ENCODE measurements around the gene CXCR6.

The CXCR6 gene

GRCh38 chr3:45943207-45943846, at the start of gene CXCR6:
CXCR6 (plus strand) TSS chr3:45943464; CDS start chr3:45946482, 3,018 bp downstream.
- no peak for DNase-seq

GRCh38 chr3:45894015-45894414, 49.2 kb upstream of the CXCR6 start:
- no peak for DNase-seq

GRCh38 chr3:45895686-45896468, 47.4 kb upstream of the CXCR6 start:
- peak; percentile 2 for DNase-seq

DNA sequence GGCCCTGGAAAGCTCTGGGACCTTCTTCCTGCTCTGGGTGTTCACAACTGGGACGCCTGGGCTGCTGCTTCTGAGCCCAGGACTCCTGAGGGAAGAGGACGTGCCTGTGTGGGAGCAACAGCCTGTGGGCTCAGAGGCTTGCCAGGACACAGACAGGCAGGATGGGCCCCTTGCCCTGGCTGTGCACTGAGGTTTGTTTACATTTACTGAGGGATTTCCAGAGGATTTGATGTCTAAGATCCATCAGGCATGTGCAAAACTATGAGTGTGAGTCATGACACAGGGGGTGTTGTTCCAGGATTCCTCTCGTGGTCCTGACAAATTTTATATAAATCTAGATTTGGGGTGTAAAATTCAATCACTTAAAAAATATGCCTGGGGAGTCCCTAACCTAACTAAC, 46.3 kb upstream of the CXCR6 start:
- DNase-seq = no peak

DNA sequence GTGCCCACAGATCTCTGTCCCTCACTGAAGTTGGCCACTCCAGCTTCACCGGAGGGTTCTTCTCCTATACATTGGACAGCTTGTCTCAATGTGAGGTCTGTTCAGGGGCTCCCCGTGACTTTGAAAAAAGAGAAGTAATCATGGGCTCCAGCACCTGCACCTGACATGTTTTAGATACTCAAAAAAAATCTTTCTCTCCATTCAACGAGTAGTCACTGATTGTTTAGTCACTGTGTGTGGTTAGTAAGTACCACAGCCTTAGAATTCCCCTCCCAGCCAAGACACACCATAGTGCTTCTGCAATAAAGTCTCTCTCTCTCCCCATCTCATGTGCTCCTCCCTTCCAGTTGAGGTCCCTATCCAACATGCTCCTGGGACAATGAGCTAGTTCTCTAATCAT, 38.3 kb upstream of the CXCR6 start:
- no peak for DNase-seq

DNA sequence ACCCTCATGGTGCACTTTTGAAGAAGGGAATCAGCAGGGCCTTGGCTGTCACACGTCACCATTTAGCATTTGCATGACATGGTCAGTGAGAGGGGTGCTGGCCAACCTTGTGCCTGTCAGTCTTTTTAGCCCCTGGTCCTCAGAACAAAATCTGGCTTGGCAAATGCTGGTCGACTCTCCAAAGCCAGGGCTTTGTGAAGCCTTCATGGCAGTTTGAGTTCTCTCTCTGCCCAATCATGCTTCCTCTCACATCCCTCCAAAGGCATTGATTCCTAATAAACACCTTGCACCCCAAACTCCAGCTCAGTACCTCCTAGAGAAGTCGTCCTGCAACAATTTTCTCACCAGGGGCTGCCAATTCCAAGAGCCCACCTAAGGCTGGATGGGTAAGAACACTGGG, 37.5 kb upstream of the CXCR6 start:
- no peak for DNase-seq

DNA sequence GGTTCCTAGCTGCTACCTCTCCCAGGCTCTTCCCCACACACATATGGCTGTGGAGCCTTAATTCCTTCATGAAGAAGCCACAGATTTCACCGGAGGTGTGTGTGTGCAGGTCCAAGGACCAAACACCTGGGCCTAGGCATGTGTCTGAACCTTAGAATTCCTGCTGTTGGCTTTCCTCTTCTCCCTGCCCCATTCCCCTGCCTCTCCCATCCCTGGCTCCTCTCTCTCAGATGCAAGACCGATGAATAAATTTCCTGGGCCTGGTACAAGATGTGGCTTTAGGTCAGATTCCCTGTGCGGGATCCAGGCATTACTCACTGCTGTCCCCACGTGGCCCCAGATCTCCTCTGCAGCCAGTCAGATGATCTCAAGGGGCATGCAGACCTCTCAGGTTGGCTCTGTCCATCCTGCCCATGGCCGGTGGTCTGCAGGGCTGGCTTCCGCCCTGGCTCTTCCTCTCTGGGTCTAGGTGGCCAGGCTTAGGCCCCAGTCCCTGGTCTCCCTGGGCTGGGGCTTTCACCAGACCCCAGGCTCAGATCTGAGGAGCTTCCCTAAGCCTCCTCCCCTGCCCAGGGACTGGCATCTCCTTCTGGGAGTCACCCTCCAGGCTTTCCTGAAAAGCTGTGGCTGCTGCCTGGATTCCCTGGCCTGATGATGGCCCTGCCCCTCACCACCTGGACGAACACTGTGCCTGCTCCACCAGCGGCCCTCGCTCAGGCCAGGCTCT, 36.4 kb upstream of the CXCR6 start:
- DNase-seq = no peak

DNA sequence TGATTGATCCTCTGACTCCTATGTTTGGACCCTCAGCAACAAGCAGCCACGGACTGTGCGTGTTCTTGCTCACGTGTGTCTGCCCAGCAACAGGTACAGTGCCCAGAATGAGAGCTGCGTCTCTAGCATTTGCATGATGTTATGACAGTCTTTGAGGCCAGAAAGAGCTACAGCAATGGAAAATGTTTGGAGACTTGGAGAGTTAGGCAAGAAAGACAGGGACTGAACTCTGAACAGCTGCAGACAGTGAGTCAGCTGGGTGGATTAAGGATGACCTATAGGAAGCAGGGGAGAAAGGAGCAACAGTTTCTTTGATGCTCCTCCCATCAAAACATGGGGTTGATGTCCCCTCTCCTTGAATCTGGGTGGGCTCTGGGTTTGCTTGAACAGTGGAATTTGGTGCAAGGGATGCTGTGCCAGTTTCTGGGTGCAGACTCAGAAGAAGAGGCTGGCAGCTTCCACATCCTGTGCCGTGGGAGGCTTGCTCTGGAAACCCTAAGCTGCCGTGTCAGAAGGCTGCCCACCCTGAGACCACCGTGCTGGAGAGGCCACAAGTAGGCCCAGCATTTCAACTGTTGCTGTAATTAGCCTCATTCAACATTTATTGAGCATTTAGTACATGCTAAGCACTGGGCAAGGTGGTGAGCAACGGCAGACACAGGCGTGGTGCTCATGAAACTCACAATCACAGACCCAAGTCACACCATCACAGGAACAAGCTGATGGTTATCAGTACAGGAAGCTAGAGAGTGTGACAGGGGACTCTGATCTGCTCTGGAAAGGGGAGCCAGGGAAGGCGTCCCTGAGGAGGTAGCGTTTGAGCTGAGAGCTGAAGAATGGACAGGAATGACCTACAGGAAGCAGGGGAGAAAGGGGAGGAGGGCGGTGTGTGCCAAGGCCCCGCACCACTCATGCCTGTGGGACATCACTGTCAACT, 35.2 kb upstream of the CXCR6 start:
- no peak for DNase-seq

DNA sequence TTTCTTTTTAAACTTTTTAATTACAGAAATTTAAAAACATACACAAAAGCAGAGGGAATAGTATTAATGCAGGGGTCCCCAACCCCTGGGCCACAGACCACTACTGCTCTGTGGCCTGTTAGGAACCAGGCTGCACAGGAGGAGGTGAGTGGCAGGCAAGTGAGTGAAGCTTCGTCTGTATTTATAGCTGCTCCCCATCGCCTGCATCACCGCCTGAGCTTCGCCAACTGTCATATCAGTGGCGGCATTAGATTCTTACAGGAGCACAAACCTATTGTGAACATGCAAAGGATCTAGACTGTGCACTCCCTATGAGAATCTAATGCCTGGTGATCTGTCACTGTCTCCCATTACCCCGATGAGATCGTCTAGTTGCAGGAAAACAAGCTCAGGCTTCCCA, 34.5 kb upstream of the CXCR6 start:
- DNase-seq = no peak

- DNase-seq = no peak
Measured at GRCh38 chr3:45909542-45909941, 33.7 kb upstream of the CXCR6 start.

DNA sequence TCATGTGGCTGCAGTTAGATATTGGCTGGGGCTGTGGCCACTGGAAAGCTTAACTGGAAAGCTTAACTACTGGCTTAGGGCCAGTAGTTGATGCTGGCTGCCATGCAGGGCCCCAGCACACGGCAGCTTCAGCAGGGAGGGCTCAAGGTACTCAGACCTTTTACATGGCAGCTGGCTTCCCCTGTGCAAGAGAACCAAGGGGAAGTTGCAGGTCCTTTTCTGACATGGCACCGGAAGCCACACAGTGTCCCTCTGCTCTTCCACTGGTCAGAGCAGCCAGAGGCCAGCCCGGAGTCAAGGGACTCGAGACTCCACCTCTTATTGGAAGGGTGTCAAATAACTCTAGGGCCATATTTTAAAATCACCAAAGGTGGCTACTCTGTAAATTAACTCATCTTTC, 32.4 kb upstream of the CXCR6 start:
- DNase-seq = no peak

DNA sequence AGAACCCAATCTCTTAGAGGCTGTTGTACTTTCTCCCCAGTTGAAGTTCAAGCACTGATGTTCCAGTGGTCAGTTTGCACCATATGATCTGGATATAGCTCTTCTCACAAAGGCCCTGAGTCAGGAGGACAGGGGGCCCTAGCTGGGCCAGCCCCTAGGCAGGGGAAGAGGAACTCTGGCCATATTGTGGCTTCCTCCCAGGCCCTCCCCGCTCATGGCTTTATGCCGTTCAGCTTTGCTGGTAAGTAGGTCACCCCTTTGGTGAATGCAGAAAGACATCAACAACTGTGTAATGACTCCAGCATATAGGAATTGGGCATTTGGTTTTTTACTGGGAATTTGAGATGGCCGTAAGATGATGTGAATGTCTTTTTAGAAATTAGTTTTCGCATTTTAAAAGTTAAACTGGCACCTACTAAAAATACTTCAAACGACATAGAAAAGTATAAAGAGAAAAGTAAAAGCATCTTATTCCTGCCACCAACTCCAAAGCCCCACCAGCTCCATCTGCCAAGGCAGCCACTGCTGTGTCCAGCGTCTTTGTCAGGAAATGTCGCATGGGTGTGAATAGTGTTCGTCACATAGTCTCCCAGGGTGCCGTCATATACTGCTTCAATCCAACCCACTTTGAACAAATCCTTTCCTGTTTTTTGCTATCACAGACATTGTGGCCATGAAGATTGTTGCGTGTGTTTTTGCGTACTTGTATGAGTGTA, 31.6 kb upstream of the CXCR6 start:
- no peak for DNase-seq

GRCh38 chr3:45912435-45912834, 30.8 kb upstream of the CXCR6 start:
- no peak for DNase-seq

DNA sequence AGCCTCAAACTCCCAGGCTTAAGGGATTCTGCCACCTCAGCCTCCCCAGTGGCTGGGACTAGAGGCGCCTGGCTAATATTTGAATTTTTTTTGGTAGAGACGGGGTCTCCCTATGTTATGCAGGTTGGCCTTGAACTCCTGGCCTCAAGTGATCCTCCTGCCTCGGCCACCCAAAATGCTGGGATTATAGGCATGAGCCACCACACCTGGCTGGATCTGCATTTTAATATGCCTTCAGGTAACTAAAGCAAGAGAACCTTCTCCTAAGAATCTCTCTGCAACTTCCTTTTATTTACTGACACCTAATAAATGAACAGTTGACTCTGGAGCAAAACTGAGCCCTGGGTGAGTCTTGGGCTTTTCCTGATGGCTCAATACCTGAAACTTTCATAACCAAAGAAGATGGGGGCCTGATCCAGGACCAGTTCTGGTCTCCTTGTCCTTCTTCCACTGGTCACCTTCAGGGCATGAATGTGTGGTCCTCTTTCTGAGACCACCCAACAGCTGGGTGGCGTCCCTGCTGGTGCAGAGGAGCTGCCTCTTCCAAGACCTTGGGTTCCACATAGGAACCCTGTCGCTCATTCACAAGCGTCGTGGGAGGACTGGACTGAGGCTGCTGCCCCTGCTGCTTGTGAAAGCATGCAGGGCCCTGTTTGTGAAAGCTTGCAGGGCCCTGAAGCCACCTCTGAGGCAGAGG, 28.8 kb upstream of the CXCR6 start:
- DNase-seq = no peak

DNA sequence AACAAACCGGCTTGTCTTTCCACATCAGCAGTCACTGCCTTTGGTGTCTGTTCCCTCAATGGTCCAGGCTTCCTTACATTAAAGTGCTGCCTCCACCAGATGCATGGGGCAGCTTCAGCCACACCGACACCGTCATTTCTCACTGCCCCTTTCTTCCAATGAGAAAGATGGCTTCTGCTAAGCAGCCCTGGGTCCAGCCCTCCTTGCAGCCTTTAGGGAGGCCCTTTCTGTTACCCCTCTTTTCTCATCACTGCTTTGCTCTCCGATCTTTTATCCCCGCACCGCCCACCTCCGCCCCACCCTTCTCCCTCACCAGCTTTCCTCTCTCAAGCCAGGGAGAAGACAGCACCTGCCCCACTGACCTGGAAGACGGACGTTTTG, 28.2 kb upstream of the CXCR6 start:
- DNase-seq = no peak

DNA sequence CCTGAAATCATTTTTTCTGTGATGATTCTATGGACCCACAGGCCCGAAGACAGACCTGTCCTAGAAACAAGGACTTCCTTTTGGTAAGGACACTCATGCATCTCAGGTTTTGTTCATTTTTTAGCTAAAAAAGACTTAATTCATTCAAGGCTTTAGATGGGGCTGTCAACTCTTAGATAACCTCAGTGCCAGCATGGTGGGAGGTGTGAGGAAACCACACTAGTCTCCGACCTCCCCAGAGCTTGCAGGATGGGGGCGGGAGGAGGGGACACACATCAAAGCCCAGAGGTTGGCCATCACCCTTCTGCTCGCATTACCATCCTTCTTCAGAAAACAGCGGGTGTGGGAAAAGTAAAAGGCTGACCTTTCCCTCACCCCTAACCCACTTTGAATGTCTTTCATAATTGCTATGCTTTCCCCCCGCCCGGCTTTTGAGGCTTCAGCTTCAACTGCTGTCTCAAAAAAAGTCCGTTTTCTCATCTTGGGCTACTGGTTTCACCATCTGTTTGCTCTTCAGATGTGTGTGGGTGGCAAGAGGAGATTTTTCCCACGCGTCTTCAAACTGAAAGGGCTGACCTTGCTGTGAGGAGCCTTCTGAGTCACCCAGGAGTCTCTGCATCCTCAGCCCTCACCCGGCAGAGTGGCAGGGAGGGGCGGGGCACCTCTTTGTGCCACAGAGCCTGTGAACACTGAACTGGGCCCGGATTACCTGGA, 27.6 kb upstream of the CXCR6 start:
- DNase-seq = peak; percentile 11

- DNase-seq = peak; percentile 51
Measured at GRCh38 chr3:45917146-45917898, 25.9 kb upstream of the CXCR6 start.

GRCh38 chr3:45921158-45922038, 21.9 kb upstream of the CXCR6 start:
- DNase-seq = no peak

GRCh38 chr3:45922039-45922326, 21.3 kb upstream of the CXCR6 start:
- DNase-seq = no peak

Measured in NCI-H2171 (cell line).